Measurements from ENCODE around the gene FRMPD3.
A peak's percentile ranks its signal among the peaks of the same experiment; 100 is the strongest.
"Not testable (repeated sequence)": the region's sequence is repeated elsewhere in the genome, so short reads cannot be mapped to it uniquely, and the experiment has no call there.

The FRMPD3 gene

GRCh38 chrX:107448998-107449835, at the start of gene FRMPD3:
TSS of gene FRMPD3 (plus strand) at chrX:107449652. CDS start at chrX:107526589, 76,937 bp downstream.
- FAIRE-seq (no peak), DNase-seq (ENCODE audit: low spot score) (peak; percentile 29)

DNA sequence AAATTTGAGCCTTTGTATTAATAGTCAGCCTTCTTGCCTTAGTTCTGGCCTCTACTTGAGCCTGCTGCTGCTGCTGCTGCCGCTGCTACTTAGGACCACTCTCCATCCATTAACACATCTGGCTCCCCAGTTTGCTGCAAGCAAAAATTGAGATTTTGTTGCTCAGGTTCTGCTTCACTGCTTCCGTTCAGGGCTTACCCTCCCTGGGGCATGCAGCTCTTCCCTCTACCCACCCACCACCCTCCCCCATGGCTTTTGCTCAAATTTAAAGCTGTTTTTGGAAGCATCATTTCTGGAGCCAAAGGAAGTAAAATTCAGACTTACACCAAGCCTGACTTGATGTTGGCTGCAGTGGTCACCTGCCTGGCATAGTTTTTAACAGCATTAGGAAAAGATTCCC, 28.9 kb upstream of the FRMPD3 start:
- no peak for FAIRE-seq
- no peak for DNase-seq (ENCODE audit: low spot score)

DNA sequence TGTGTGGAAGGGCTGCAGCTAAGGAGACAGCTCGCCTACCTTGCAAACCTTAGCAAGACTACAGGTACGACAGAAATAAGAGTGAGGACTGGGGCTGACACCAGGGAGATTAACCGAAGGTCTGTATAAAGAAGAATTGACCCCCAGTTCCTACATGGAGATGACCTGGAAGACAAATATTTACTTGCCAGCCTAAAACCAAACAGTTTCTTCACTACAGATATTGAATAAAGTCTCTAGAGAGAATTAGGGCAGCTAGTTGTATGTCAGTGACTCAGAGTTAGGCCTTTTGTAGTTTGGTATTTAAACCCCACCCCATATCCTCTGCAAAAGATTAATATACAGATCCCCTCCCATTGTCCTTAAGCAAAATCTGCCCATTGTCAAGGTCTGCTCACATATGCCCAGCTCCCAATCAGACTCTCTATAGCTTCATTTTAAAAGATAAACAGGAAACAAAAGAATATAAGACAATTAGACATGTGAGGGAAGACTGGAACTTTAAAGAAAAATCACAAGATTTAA, 28.1 kb upstream of the FRMPD3 start:
- DNase-seq (ENCODE audit: low spot score), result no peak
- no peak for FAIRE-seq

DNA sequence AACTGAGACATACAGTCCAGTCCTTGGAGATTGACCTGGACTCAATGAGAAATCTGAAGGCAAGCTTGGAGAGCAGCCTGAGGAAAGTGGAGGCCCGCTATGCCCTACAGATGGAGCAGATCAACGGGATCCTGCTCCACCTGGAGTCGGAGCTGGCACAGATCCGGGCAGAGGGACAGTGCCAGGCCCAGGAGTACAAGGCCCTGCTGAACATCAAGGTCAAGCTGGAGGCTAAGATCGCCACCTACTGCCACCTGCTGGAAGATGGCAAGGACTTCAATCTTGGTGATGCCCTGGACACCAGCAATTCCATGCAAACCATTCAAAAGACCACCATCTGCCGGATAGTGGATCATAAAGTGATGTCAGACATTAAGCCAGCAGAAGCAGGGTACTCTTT, 20.4 kb upstream of the FRMPD3 start:
- DNase-seq (ENCODE audit: low spot score), result no peak
- FAIRE-seq, result no peak

GRCh38 chrX:107440187-107440586, 9.3 kb upstream of the FRMPD3 start:
- DNase-seq (ENCODE audit: low spot score), result no peak

GRCh38 chrX:107440692-107441091, 8.8 kb upstream of the FRMPD3 start:
- DNase-seq (ENCODE audit: low spot score), result no peak
- FAIRE-seq, result no peak

More at GRCh38 chrX:107440187-107440586, 9.3 kb upstream of the FRMPD3 start:
- FAIRE-seq, result no peak

DNA sequence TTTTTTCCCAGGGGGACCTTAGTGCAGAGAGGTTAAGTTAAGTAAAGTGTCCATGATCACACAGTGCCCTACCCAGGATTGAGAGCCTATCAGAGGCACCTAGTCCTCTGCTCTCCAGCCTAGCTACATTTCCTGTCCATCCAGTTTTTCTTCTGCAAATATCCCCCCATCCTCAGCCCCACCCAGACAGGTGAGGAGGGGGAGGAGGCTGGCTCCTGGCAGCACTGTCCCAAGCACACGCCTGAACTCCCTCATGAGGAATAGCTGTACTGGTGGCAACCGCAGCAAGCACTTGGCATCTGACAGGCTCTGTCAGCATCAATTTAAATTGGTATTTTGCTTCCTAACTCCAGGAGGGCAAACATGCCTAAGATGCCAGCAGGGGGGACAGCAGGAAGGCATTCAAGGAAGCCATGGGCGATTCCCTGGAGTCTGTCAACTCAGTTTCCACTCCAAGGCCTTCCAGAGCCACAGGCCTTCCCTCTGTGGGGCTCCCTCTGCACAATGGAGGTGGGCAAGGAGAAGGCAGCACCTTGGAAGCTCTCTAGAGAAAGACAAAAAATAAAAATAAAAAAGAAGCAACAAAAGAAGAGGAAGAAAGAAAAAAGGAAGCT, 6.4 kb upstream of the FRMPD3 start:
- no peak for FAIRE-seq

GRCh38 chrX:107445146-107445545, 4.3 kb upstream of the FRMPD3 start:
- DNase-seq (ENCODE audit: low spot score) (no peak), FAIRE-seq (no peak)

More for the DNA sequence above, 6.4 kb upstream of the FRMPD3 start:
- no peak for DNase-seq (ENCODE audit: low spot score)

GRCh38 chrX:107445631-107446030, 3.8 kb upstream of the FRMPD3 start:
- DNase-seq (ENCODE audit: low spot score), result no peak
- no peak for FAIRE-seq

DNA sequence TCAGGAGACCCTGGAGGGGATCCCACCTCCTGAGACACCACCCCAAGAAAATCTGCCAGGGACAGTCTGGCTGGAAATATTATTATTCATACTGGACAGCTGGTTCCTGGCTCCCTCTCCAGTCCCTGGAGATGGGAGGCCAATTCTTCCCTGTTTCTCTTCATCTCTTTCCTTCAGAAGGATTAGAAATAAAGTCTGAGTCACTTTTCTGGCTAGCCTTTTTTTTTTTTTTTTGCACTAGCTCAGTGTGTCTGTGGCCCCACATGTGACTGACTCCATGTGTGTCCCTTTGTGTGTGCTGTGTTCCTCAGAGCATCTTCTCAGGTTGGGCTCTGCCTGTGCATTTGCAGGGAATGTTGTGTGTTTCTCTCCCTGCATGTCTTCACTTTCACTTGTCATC, 1.8 kb upstream of the FRMPD3 start:
- no peak for DNase-seq (ENCODE audit: low spot score)
- no peak for FAIRE-seq

GRCh38 chrX:107448625-107448997, 841 bp upstream of the FRMPD3 start:
- DNase-seq (ENCODE audit: low spot score) (no peak), FAIRE-seq (no peak)

GRCh38 chrX:107450823-107451509, 1.5 kb downstream of the FRMPD3 start:
- no peak for FAIRE-seq
- DNase-seq (ENCODE audit: low spot score), result peak; percentile 2

GRCh38 chrX:107451731-107452130, 2.3 kb downstream of the FRMPD3 start:
- FAIRE-seq, result no peak

DNA sequence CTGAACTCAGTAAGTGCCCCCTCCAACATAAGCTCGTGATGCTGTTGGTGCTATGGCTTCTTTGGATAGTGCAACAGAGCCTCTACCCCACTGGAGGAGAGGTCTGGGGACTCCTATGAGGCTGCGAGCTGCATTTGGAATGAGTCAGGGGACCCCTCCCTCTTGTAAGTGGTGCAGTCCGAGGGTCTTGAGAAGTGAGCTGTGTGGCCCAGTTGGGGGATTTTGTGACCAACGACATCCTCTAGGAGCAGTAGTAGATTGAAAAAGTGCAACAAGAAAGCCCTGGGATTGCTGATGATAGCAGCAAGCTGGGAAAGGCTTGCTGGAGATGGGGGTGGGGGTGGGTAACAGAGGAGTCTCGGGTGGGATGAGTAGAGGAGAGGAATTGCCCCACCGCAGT, 3.1 kb downstream of the FRMPD3 start:
- FAIRE-seq (no peak), DNase-seq (ENCODE audit: low spot score) (no peak)

More at GRCh38 chrX:107451731-107452130, 2.3 kb downstream of the FRMPD3 start:
- no peak for DNase-seq (ENCODE audit: low spot score)

DNA sequence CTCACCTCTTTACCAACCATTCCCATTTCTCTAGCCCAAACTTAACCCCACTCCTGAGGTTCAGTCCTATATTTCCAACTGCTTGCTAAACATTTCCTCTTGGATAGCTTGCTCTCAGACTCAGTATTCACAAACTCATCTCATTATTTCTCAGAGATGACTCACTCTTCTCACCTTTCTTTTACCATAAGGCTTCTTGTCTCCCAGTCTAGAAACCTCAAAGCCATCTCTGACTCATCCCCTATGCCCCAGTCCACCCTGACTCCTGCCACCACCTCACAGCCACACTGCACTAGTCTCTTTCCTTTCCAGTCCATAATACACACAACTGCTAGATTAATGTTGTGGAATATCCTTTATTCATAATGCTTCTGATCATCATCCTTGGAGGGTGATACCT, 4.8 kb downstream of the FRMPD3 start:
- DNase-seq (ENCODE audit: low spot score) (peak; percentile 57), FAIRE-seq (no peak)

DNA sequence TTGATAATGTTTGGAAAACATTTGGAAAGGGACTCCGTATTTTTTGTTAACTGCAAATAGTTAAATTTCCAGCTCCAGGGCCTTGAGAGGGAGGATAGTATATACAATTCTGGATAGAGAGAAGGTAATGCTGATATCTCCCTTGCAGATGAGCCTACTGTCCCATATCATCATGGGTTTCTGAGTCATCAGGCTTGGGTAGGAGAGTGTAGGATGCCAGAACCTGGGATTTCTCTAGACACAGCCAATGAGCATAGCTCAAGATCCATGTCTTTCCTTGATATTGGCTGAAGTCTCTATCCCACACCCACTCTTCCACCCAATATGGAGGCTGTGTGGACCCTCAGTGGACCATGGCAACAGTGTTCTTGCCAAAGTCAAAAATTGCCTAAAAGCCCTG, 7.8 kb downstream of the FRMPD3 start:
- no peak for DNase-seq (ENCODE audit: low spot score)
- no peak for FAIRE-seq

- FAIRE-seq, result no peak
These were observed 16.6 kb downstream of the FRMPD3 start for GRCh38 chrX:107465932-107466620.

DNA sequence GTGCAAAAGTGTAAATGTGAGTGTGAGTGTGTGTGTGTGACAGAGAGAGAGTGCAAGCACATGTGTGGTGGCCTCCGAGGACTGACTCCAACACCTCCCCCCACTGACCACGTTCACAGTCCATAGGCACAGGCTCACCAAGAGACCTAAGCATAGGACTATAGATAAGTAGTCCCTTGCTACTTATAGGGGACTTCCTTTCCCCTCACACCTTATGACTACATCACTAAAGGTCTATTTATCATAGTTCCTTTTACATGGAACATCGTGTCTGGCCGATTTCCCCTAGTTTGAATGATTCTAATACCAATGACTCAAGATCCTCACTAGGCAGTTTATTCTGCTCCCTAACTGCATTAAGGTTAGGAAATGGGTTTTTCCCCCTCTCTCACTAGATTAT, 17.8 kb downstream of the FRMPD3 start:
- FAIRE-seq (no peak), DNase-seq (ENCODE audit: low spot score) (no peak)

More at GRCh38 chrX:107465932-107466620, 16.6 kb downstream of the FRMPD3 start:
- no peak for DNase-seq (ENCODE audit: low spot score)

DNA sequence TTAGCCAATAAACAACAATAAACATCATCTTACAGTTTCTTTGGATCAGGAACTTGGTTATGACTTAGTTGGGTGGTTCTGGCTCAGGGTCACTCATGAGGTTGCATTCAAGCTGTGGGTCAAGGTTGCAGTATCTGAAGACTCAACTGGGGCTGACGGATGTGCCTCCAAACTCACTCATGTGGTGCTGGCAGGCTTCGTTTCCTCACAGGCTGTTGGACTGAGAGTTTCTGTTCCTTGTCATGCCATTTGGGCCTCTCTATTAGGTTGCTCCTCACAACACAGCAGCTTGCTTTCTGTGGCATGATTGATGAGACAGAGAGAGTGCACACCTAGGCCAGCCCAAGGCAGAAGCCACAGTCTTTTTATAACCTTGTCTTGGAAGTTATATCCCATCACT, 20.7 kb downstream of the FRMPD3 start:
- FAIRE-seq, result no peak
- no peak for DNase-seq (ENCODE audit: low spot score)

DNA sequence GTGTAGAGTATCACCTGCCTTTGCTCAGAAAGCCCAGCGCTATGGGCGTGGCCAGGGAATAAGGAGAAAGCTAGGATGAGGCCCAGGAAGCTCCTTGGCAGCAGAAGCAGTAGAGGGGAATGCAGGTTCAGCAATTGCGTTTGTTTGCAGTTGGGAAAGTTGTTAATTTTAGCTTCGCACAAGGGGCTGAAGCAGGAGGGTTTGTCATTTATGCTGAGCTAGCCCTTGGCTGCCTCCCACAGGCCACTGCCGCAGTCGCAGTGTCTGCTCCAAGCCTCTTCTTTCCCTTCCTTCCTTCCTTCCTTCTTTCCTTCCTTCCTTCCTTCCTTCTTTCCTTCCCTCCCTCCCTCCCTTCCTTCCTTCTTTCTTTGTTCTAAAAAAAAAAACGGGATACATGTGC, 21.5 kb downstream of the FRMPD3 start:
- DNase-seq (ENCODE audit: low spot score), result no peak

GRCh38 chrX:107471420-107471819, 22.0 kb downstream of the FRMPD3 start:
- not testable (repeated sequence) for FAIRE-seq; DNase-seq (ENCODE audit: low spot score)

More for the DNA sequence above, 21.5 kb downstream of the FRMPD3 start:
- no peak for FAIRE-seq

Data from urothelium cell line (cell line).